ENCODE results near the gene TPST1. TPM values are rescaled to one million over a fixed set of nuclear protein-coding genes. Genes with fewer than 3 reads are reported as not detected.

Gene TPST1
- total RNA-seq, 1 donor from 2014 or later: 21.9 TPM

GRCh38 chr7:66297579-66297978 lies 92.4 kb downstream of the TPST1 start:
- H3K4me3 ChIP-seq: no peak overlapping the region
- TF ChIP-seq CTCF (IDR thresholded peaks at IDR 0.05): no peak
- no peaks in the 10 kb centered on the region for H3K36me3 ChIP-seq
- no peak for DNase-seq (ENCODE audit: low spot score in 2 of 2)
- intact Hi-C loops (cut with DNase I): no loop called here
- H3K9me3 ChIP-seq: peaks cover 7 to 20% of the 10 kb centered on the region in 2 donors
- H3K27ac ChIP-seq: no peak overlapping the region
- no peaks in the 10 kb centered on the region for H3K4me1 ChIP-seq
- no peaks in the 10 kb centered on the region for H3K27me3 ChIP-seq

GRCh38 chr7:66301249-66301648 lies 96.1 kb downstream of the TPST1 start:
- H3K4me1 ChIP-seq: no peaks in the 10 kb centered on the region
- no peak for TF ChIP-seq CTCF (IDR thresholded peaks at IDR 0.05)

GRCh38 chr7:66301737-66302136 lies 96.6 kb downstream of the TPST1 start:
- TF ChIP-seq CTCF (IDR thresholded peaks at IDR 0.05): no peak
- Histone ChIP-seq H3K36me3 (no peaks in the 10 kb centered on the region), H3K4me3 (no peak overlapping the region), H3K4me1 (no peaks in the 10 kb centered on the region), H3K27me3 (no peaks in the 10 kb centered on the region), H3K9me3 (peaks cover 7 to 20% of the 10 kb centered on the region in 2 donors), H3K27ac (no peak overlapping the region)
- intact Hi-C loops (cut with DNase I): no loop called here
- DNase-seq (ENCODE audit: low spot score in 2 of 2): no peak

More at GRCh38 chr7:66301249-66301648, 96.1 kb downstream of the TPST1 start:
- DNase-seq (ENCODE audit: low spot score in 2 of 2): no peak
- Histone ChIP-seq H3K9me3 (peaks cover 7 to 20% of the 10 kb centered on the region in 2 donors), H3K36me3 (no peaks in the 10 kb centered on the region), H3K27ac (no peak overlapping the region), H3K27me3 (no peaks in the 10 kb centered on the region), H3K4me3 (no peak overlapping the region)
- intact Hi-C loops (cut with DNase I): no loop called here

- Histone ChIP-seq H3K27me3 (no peaks in the 10 kb centered on the region), H3K4me1 (no peaks in the 10 kb centered on the region), H3K9me3 (peaks cover 7 to 11% of the 10 kb centered on the region in 2 donors), H3K27ac (no peak overlapping the region), H3K4me3 (no peak overlapping the region), H3K36me3 (no peaks in the 10 kb centered on the region)
- TF ChIP-seq CTCF (IDR thresholded peaks at IDR 0.05): no peak
- intact Hi-C loops (cut with DNase I): no loop called here
- DNase-seq (ENCODE audit: low spot score in 2 of 2): no peak
Observed at GRCh38 chr7:66303454-66304155, 98.5 kb downstream of the TPST1 start.

GRCh38 chr7:66304536-66304935 lies 99.4 kb downstream of the TPST1 start:
- Histone ChIP-seq H3K4me1 (no peaks in the 10 kb centered on the region), H3K36me3 (no peaks in the 10 kb centered on the region), H3K27ac (no peak overlapping the region), H3K9me3 (peaks cover 0 to 2% of the 10 kb centered on the region in 2 donors), H3K27me3 (no peaks in the 10 kb centered on the region), H3K4me3 (no peak overlapping the region)
- no peak for TF ChIP-seq CTCF (IDR thresholded peaks at IDR 0.05)
- intact Hi-C loops (cut with DNase I): no loop called here
- DNase-seq (ENCODE audit: low spot score in 2 of 2): no peak

Measured in ascending aorta (tissue), 2 donors.